HG03460 (cell line): Measurements from ENCODE around the gene HLCS.

Experiments used
- ATAC-seq: cut with Tn5 transposase; IDR thresholded peaks from one replicate; pipeline ENCODE4 v1.9.1; 2021; ENCODE audit not compliant: unreplicated experiment

The HLCS gene

GRCh38 chr21:36851121-36851520 is 115.3 kb downstream of the HLCS start:
- ATAC-seq = no peak

DNA sequence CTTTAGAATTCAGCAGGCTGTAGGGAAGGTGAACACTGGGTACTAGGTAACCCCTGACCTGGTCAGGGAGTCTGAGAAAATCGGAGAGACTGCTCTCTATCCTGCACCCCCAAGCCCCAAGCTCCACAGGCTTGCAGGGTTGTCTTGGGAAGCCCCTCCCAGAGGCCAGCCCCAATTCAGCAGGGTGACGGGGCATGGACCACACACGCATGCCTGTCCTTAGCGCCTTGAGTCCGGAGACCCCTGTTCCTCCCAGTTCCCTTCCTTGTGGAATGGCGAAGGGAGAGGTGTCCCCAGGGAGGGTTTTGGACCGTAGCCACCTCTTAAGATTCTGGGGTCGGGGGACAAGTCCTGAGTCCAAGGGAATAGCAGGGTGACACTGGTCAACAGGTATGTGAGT is 116.1 kb downstream of the HLCS start:
- no peak for ATAC-seq

GRCh38 chr21:36849461-36850105 is 116.9 kb downstream of the HLCS start:
- ATAC-seq = no peak

DNA sequence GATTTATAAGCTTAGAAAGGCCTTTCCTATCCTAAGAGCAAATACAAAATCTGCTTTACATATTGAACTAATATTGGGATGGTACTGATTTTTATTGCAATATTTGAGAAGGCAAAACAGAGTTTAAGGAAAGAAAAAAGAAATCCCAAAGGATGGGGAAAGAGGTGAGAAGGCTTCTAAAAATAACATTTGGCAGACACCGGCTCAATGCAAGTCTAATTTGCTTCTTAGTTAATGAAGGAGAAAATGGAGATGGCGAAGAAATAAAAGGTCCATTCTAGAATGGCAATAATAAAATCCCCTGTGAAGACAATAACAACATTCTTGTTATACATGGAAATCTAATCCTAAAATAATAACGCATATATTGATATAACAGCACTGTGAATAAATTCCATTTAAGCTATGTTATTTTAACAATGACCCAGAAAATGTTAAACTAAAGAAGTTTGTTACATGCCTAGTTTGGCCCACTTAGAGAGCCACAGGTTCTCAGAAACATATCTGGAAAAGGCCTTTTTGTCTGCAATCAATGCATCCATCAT is 117.7 kb downstream of the HLCS start:
- no peak for ATAC-seq

GRCh38 chr21:36847189-36847588 is 119.3 kb downstream of the HLCS start:
- ATAC-seq = no peak

GRCh38 chr21:36846631-36847030 is 119.8 kb downstream of the HLCS start:
- no peak for ATAC-seq

- no peak for ATAC-seq
Observed at GRCh38 chr21:36845790-36846189, 120.7 kb downstream of the HLCS start.

DNA sequence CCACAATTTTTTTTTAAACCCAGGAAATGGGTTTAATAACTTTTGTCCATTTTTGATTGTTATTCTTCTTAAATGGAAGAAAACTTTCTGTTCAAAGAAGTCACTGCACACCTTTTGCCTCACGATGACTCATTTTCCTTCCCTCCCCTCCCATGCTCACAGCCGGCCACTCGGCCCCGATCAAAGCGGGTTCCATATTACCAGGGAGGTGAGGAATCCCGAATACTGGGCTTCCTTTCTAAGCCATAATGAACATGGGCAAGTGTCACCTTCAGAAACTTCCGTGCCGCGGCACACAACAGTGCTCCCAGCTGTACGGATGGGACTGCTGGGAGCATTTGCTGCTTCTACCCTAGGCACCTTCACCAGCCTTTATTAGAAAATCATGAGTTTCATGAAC is 121.4 kb downstream of the HLCS start:
- no peak for ATAC-seq

GRCh38 chr21:36841866-36842265 is 124.6 kb downstream of the HLCS start:
- ATAC-seq = no peak

- no peak for ATAC-seq
Observed at GRCh38 chr21:36839735-36840134, 126.7 kb downstream of the HLCS start.

DNA sequence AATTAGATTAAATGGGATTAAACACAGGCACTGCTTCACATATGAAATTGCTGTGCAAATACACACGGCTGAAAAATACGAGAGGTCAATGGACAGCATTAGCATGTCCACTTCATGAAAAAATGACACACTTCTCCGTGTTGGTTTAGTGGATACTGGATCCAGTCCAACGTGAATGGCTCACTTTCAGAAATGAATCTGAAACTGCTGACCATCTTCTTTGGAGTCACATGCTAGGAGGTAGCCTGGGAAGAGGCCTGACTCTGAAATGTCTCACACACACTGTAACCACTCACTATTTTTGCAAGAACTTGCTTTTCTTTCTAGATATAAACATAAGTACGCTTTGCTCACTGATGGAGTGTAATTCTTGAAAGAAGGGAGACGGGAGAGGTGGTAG is 127.3 kb downstream of the HLCS start:
- no peak for ATAC-seq

DNA sequence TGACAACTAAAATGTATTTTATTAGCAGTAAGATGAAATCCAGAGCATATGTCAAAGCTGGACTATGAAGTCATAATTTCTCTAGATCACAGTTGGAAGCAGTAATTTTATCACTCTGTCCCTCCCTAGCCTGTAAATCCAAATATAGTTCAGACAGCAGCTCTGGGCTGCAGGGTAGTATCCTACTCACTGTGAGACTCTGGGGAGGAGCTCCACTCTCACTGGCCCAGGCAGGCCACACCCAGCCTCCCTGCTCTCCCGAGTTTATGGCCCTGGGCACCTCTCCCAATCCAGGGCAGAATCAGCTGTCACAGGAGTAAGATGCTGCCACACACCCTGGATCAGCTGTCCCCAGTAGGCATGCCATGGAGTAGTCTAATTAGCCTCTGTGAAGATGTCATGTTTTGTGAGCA is 131.1 kb downstream of the HLCS start:
- no peak for ATAC-seq

GRCh38 chr21:36834192-36834591 is 132.3 kb downstream of the HLCS start:
- ATAC-seq = no peak

DNA sequence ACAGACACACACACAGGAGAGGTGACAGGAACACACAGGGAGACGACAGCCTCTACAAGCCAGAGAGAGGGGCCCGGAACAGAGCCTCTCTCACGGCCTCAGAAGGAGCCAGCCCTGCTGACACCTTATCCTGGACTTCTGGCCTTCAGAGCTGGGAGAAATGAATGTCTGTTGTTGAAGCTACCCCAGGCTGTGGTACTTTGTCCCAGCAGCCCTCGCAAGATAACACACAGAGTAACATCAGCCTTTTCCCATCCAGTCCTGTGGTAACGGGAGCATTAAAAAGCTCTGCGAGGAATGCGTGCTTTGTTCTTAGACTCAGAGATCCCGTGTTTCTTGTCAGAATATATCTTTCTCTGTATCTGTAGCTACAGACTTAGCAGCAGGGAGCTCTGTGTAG is 136.4 kb downstream of the HLCS start:
- no peak for ATAC-seq

DNA sequence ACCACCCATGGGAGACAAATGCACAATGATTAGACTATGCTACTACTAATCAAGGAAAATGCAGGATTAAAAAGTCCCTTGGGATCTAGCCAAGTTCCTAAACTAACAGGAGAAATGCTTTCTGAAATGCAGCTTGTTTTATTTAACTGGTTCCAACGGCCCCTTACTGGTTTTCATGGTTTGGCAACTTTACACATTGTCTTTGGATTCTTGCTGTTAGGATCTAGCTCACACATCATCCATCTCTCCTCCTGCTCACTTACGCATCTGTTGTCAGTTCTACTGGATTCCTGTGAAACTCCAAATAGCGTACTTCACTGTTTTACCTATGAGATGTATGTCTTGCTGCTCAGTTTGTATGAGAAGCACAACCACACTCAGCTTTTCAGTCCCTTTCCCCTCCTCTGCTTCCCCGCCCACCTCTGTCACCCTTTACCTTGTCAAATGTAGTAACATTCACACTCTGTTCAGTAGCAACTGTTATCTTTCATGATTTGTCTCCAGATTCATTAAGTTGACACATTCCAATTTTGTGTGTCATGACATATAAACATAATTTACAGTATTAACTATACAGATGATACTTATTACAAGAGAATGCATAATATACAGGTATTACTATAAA is 137.5 kb downstream of the HLCS start:
- no peak for ATAC-seq

DNA sequence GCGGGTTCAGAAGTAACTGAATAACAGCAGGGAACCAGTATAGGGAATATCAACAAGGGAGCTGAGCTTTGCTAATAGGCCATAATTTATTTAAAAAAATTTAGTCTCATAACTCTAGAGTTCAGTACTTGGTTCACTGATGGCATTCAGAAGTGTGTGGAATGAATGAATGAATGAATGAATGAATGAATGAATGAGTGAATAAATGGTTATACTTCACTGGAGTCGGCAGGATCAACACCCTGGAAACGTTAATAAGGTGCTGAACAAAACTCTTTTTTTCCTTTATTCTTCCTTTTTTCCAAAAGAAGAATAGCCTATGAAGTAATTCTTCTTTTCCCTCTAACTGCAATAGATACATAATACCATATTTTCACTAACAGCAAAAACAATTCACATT is 138.3 kb downstream of the HLCS start:
- ATAC-seq = no peak

DNA sequence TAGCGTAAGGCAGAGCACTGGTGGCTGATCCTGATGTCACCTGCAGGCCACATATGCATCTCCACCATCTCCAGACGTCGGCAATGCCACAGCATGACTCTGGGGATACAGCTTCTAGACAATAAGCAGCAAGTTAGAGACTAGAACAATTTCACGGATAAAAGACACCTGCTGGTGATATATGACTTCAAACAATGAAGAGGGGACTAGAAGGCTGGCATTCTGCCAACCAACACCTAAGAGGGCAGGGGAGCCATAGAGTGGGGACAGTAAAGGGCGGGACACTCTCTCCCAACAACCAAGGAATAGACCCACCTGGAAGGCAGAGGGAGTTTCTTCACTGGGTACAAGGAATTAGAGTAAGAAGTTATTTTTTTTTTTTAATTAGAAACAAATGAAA is 140.8 kb downstream of the HLCS start:
- ATAC-seq = no peak

DNA sequence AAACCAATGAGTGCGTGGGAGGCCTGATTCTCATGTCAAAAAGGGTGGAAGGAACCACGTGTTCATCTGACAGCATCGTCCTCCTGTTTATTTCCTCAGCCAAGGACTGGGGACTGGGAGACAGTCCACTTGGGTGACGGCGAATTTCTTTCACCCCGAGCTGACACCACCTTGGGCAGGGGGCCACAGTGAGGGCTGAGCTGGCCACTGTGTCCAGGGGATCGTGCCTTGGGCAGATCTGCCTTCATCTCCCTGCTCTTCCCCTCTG is 145.5 kb downstream of the HLCS start:
- no peak for ATAC-seq

DNA sequence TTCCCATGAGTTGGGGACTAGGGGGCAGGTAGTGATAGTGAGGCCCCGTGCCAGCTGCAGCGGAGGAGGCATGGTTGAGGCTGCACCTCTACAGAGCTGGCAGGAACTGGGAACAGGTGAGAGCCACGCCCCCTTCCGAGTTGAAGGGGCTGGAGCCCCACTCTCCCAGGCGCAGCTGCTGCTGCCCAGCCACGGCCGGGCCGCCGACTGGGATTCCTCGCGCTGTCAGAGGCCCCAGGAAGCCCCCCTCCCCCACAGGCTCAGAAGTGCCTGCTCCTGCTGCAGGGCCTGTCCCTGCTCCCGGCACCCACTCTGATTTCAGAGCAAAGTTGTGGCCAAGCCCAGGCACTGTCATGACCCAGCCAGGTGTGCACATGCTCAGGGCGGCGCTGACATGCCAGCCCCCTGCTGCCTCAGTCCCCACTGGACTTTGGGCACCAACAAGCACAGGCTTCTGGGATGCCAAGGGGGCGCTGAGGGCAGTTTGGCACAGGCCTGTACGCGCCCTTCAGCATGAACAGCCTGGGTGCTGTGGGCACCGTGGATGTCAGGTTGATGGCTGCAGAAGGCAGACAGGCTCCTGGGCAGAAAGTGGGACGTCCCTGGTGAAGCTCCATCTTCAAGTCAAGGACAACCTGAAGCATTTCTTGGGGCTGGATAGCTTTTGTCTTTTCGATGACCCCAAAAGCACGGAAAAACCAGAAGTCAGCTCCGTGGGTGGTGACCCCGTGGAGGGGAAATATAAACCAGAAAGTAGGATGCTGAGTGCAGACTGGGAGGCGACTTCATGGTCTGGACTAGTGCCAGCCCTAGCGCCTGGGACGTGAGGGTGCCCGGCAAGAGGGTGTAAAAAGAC is 146.1 kb downstream of the HLCS start:
- no peak for ATAC-seq

DNA sequence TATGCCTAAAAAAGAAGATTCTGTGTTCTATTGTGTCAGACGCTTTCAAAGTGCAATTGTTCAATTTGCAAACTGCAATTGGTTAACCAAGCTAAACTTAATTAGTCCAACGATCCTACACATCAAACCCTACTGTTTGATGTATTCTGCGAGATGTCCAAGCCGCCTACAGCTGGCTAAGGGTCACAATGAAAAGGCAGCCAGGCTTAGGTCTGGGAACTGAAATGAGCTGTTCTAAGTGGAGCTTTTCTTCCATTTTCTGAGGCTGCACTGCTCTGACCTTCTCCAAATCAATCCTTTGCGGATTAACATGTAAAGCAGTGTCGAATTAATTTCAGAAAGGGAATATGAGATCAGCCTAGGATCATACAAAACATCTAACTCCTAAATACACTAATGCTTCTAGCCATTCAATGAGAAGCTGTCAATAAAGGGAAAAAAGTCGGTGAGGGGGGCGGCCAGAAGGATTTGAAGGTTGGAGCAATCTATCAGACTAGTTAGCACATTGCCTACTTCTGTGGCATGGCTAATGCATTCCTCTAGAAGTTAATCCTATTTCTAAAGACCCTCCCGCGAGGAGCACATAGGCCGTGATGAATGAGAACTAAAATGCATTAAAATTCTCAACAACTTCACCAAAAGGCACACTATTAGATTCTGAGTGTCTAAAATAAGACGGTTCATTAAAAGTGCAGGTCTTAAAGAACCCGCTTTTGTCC is 148.6 kb downstream of the HLCS start:
- no peak for ATAC-seq

DNA sequence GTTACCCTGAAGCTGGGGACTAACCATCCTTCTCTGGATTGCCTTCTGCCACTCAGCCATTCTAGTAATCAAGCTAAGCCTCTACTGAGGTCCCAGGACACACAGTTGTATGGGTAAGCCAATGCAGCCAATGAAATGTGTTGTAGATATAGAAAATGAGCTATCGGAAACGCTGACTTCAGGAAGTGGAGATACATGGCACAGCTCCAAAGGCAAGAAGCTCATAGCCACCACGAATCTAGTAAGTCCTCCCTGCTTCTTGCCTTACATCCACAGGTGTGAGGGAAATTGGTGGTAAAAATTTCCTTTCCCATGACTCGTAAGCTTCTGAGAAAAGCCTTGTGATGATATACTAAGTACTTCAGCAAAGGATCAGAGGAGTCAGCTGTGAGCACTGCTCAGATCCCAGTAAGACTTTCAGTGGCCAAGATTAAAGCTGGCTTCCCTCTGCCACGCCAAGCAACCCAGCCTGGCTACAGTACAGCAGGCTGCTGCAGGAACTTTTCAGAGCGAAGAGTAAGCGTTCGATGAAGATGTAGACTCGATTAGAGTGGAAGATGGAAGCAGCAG is 149.8 kb downstream of the HLCS start:
- ATAC-seq = no peak
